ENCODE results near the gene ABCA13.

Gene ABCA13

DNA sequence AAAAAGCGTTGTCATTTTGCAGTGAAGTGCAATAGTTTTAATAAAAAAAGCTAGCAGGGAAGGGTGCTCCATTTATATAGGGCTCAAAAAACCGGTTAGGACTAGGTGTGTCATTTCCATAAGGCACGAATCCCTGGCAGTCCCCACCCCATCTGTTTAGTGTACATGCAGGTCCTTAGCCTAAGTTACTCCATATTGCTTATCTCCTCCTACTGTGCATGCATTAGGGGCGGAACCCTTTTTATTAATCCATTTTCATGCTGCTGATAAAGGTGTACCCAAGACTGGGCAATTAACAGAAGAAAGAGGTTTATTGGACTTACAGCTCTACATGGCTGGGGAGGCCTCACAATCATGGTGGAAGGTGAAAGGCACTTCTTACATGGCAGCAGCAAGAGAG, 301.4 kb downstream of the ABCA13 start:
- no peak overlapping the region for H3K4me3 ChIP-seq (ENCODE audit: low read depth in 1 of 2, low read length in 2 of 2)
- no peaks in the 10 kb centered on the region for H3K36me3 ChIP-seq (ENCODE audit: control insufficient read depth in 1 of 2, insufficient read depth in 2 of 2, low read length in 2 of 2)
- H3K27me3 ChIP-seq (ENCODE audit: control insufficient read depth in 1 of 2, insufficient read depth in 2 of 2, low read length in 2 of 2): no peaks in the 10 kb centered on the region
- H3K27ac ChIP-seq (ENCODE audit: low read depth, low read length): no peak overlapping the region
- no peaks in the 10 kb centered on the region for H3K9me3 ChIP-seq (ENCODE audit: control insufficient read depth in 1 of 2, low read length in 2 of 2)
- H3K4me1 ChIP-seq (ENCODE audit: control insufficient read depth in 1 of 2, insufficient read depth in 2 of 2, low read length in 2 of 2): no peaks in the 10 kb centered on the region
- H3K9ac ChIP-seq (ENCODE audit: low read depth in 1 of 2, low read length in 2 of 2): no peak overlapping the region

DNA sequence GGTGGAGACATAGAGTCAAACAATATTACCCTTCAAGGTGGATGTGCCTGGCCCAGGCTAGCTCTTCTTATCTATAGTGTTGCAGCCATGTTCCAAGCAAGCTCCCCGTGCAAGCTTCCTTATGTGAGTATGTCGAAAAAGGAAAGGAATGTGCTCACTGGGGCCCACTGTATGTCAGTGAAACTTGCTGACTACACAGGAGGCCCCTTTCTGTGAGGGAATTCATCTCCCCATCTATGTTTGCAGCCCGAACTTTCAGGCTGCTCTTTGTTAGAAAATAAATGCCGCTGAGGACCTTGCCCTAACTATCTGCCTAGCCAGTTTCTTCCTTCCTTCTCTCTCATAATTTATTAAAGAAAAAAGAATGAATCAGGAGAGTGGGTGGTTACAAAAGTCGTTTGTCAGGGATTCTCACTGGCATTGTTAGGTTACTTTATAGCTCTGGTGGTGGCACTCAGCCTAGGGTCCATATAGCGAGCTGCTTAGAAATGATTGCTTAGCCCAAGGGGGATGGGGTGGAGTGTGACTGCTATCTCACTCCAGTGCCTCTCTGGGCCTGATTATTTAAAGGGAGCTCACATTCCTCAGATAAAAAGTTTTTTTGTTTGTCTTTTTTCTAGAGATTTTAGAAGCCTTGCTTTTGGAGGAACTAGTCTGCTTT, 302.1 kb downstream of the ABCA13 start:
- Histone ChIP-seq H3K27ac (ENCODE audit: low read depth, low read length) (no peak overlapping the region), H3K4me3 (ENCODE audit: low read depth in 1 of 2, low read length in 2 of 2) (no peak overlapping the region), H3K27me3 (ENCODE audit: control insufficient read depth in 1 of 2, insufficient read depth in 2 of 2, low read length in 2 of 2) (no peaks in the 10 kb centered on the region)

GRCh38 chr7:48481235-48481634, 310.0 kb downstream of the ABCA13 start:
- no peaks in the 10 kb centered on the region for H3K27me3 ChIP-seq (ENCODE audit: control insufficient read depth in 1 of 2, insufficient read depth in 2 of 2, low read length in 2 of 2)
- H3K9ac ChIP-seq (ENCODE audit: low read depth in 1 of 2, low read length in 2 of 2): no peak overlapping the region
- no peaks in the 10 kb centered on the region for H3K36me3 ChIP-seq (ENCODE audit: control insufficient read depth in 1 of 2, insufficient read depth in 2 of 2, low read length in 2 of 2)
- no peak overlapping the region for H3K27ac ChIP-seq (ENCODE audit: low read depth, low read length)
- H3K4me3 ChIP-seq (ENCODE audit: low read depth in 1 of 2, low read length in 2 of 2): no peak overlapping the region
- no peaks in the 10 kb centered on the region for H3K4me1 ChIP-seq (ENCODE audit: control insufficient read depth in 1 of 2, insufficient read depth in 2 of 2, low read length in 2 of 2)
- no peaks in the 10 kb centered on the region for H3K9me3 ChIP-seq (ENCODE audit: control insufficient read depth in 1 of 2, low read length in 2 of 2)

More for the DNA sequence above, 302.1 kb downstream of the ABCA13 start:
- no peaks in the 10 kb centered on the region for H3K9me3 ChIP-seq (ENCODE audit: control insufficient read depth in 1 of 2, low read length in 2 of 2)
- no peak overlapping the region for H3K9ac ChIP-seq (ENCODE audit: low read depth in 1 of 2, low read length in 2 of 2)
- H3K4me1 ChIP-seq (ENCODE audit: control insufficient read depth in 1 of 2, insufficient read depth in 2 of 2, low read length in 2 of 2): no peaks in the 10 kb centered on the region
- H3K36me3 ChIP-seq (ENCODE audit: control insufficient read depth in 1 of 2, insufficient read depth in 2 of 2, low read length in 2 of 2): no peaks in the 10 kb centered on the region

DNA sequence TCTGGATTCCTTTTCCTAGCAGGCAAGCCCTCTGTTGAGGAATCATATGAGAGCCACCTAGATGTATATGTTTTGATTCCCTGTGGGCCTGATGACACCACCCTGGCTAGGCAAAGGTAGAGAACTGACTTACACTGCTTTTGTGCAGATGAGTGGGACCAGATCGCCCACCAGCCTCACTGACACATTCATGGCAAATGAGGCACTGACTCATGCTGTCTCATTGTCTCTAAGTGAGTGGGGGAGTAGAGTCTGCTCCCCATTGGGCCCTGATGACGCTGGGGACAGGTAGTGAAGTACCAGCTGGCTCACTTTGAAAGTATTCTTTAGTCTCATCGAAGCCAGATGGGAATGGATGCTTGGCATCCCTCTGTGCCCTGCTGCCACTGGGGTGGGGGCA, 326.3 kb downstream of the ABCA13 start:
- Histone ChIP-seq H3K9ac (ENCODE audit: low read depth in 1 of 2, low read length in 2 of 2) (no peak overlapping the region), H3K4me1 (ENCODE audit: control insufficient read depth in 1 of 2, insufficient read depth in 2 of 2, low read length in 2 of 2) (no peaks in the 10 kb centered on the region), H3K9me3 (ENCODE audit: control insufficient read depth in 1 of 2, low read length in 2 of 2) (no peaks in the 10 kb centered on the region), H3K27me3 (ENCODE audit: control insufficient read depth in 1 of 2, insufficient read depth in 2 of 2, low read length in 2 of 2) (no peaks in the 10 kb centered on the region), H3K36me3 (ENCODE audit: control insufficient read depth in 1 of 2, insufficient read depth in 2 of 2, low read length in 2 of 2) (no peaks in the 10 kb centered on the region), H3K4me3 (ENCODE audit: low read depth in 1 of 2, low read length in 2 of 2) (no peak overlapping the region), H3K27ac (ENCODE audit: low read depth, low read length) (no peak overlapping the region)

GRCh38 chr7:48502021-48502420, 330.8 kb downstream of the ABCA13 start:
- H3K4me3 ChIP-seq (ENCODE audit: low read depth in 1 of 2, low read length in 2 of 2): no peak overlapping the region
- H3K4me1 ChIP-seq (ENCODE audit: control insufficient read depth in 1 of 2, insufficient read depth in 2 of 2, low read length in 2 of 2): no peaks in the 10 kb centered on the region
- H3K9ac ChIP-seq (ENCODE audit: low read depth in 1 of 2, low read length in 2 of 2): no peak overlapping the region
- H3K9me3 ChIP-seq (ENCODE audit: control insufficient read depth in 1 of 2, low read length in 2 of 2): no peaks in the 10 kb centered on the region
- no peaks in the 10 kb centered on the region for H3K36me3 ChIP-seq (ENCODE audit: control insufficient read depth in 1 of 2, insufficient read depth in 2 of 2, low read length in 2 of 2)
- no peaks in the 10 kb centered on the region for H3K27me3 ChIP-seq (ENCODE audit: control insufficient read depth in 1 of 2, insufficient read depth in 2 of 2, low read length in 2 of 2)
- no peak overlapping the region for H3K27ac ChIP-seq (ENCODE audit: low read depth, low read length)

DNA sequence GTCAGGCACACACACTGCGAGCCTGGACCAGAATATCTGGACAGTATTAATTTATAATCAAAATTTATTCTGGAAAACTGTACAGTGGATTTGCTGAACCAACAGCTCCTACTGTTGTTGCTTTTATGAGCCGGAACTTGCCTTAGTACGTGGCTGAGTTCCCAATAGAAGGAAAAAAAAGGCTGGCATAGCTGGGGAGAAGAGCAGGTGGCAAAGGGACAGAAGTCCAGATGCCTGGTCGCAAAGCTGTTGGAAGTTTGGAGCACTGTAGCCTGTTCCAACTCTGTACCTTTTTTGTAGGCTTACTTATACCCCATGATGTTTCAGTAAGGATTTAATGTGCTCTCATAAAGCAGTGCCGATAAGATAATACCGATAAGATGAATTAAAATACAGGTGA, 333.8 kb downstream of the ABCA13 start:
- no peaks in the 10 kb centered on the region for H3K36me3 ChIP-seq (ENCODE audit: control insufficient read depth in 1 of 2, insufficient read depth in 2 of 2, low read length in 2 of 2)
- no peak overlapping the region for H3K27ac ChIP-seq (ENCODE audit: low read depth, low read length)
- no peaks in the 10 kb centered on the region for H3K4me1 ChIP-seq (ENCODE audit: control insufficient read depth in 1 of 2, insufficient read depth in 2 of 2, low read length in 2 of 2)
- no peaks in the 10 kb centered on the region for H3K27me3 ChIP-seq (ENCODE audit: control insufficient read depth in 1 of 2, insufficient read depth in 2 of 2, low read length in 2 of 2)
- no peak overlapping the region for H3K4me3 ChIP-seq (ENCODE audit: low read depth in 1 of 2, low read length in 2 of 2)
- no peak overlapping the region for H3K9ac ChIP-seq (ENCODE audit: low read depth in 1 of 2, low read length in 2 of 2)
- H3K9me3 ChIP-seq (ENCODE audit: control insufficient read depth in 1 of 2, low read length in 2 of 2): no peaks in the 10 kb centered on the region

GRCh38 chr7:48505466-48505865, 334.2 kb downstream of the ABCA13 start:
- no peak overlapping the region for H3K27ac ChIP-seq (ENCODE audit: low read depth, low read length)
- no peaks in the 10 kb centered on the region for H3K9me3 ChIP-seq (ENCODE audit: control insufficient read depth in 1 of 2, low read length in 2 of 2)
- no peak overlapping the region for H3K9ac ChIP-seq (ENCODE audit: low read depth in 1 of 2, low read length in 2 of 2)
- no peaks in the 10 kb centered on the region for H3K36me3 ChIP-seq (ENCODE audit: control insufficient read depth in 1 of 2, insufficient read depth in 2 of 2, low read length in 2 of 2)
- no peaks in the 10 kb centered on the region for H3K4me1 ChIP-seq (ENCODE audit: control insufficient read depth in 1 of 2, insufficient read depth in 2 of 2, low read length in 2 of 2)
- no peak overlapping the region for H3K4me3 ChIP-seq (ENCODE audit: low read depth in 1 of 2, low read length in 2 of 2)
- H3K27me3 ChIP-seq (ENCODE audit: control insufficient read depth in 1 of 2, insufficient read depth in 2 of 2, low read length in 2 of 2): no peaks in the 10 kb centered on the region

DNA sequence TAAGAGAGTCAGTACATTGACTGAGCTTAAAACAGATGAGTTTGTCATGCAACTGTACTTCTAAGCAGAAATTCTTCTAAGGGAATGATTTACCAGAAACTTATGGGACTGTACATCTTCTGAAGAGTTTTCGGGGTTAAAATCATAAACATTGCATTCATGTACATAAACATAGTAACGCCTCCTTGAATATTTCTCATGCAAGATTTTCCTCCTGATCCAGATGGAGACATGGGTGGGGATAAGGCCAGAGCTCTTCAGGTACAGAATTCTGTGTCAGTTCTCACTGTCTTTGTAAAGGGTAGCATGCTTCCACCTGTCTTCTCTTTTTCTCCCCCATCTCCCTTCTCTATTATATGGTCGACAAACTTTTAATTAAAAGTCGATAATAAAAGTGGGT, 335.3 kb downstream of the ABCA13 start:
- Histone ChIP-seq H3K27me3 (ENCODE audit: control insufficient read depth in 1 of 2, insufficient read depth in 2 of 2, low read length in 2 of 2) (no peaks in the 10 kb centered on the region), H3K4me1 (ENCODE audit: control insufficient read depth in 1 of 2, insufficient read depth in 2 of 2, low read length in 2 of 2) (no peaks in the 10 kb centered on the region), H3K4me3 (ENCODE audit: low read depth in 1 of 2, low read length in 2 of 2) (no peak overlapping the region), H3K36me3 (ENCODE audit: control insufficient read depth in 1 of 2, insufficient read depth in 2 of 2, low read length in 2 of 2) (no peaks in the 10 kb centered on the region), H3K9me3 (ENCODE audit: control insufficient read depth in 1 of 2, low read length in 2 of 2) (no peaks in the 10 kb centered on the region), H3K27ac (ENCODE audit: low read depth, low read length) (no peak overlapping the region), H3K9ac (ENCODE audit: low read depth in 1 of 2, low read length in 2 of 2) (no peak overlapping the region)

GRCh38 chr7:48511080-48511479, 339.8 kb downstream of the ABCA13 start:
- H3K9ac ChIP-seq (ENCODE audit: low read depth in 1 of 2, low read length in 2 of 2): no peak overlapping the region
- no peaks in the 10 kb centered on the region for H3K9me3 ChIP-seq (ENCODE audit: control insufficient read depth in 1 of 2, low read length in 2 of 2)
- no peaks in the 10 kb centered on the region for H3K4me1 ChIP-seq (ENCODE audit: control insufficient read depth in 1 of 2, insufficient read depth in 2 of 2, low read length in 2 of 2)
- no peak overlapping the region for H3K4me3 ChIP-seq (ENCODE audit: low read depth in 1 of 2, low read length in 2 of 2)
- H3K27me3 ChIP-seq (ENCODE audit: control insufficient read depth in 1 of 2, insufficient read depth in 2 of 2, low read length in 2 of 2): no peaks in the 10 kb centered on the region
- H3K27ac ChIP-seq (ENCODE audit: low read depth, low read length): no peak overlapping the region
- no peaks in the 10 kb centered on the region for H3K36me3 ChIP-seq (ENCODE audit: control insufficient read depth in 1 of 2, insufficient read depth in 2 of 2, low read length in 2 of 2)

- H3K9me3 ChIP-seq (ENCODE audit: control insufficient read depth in 1 of 2, low read length in 2 of 2): no peaks in the 10 kb centered on the region
- no peak overlapping the region for H3K4me3 ChIP-seq (ENCODE audit: low read depth in 1 of 2, low read length in 2 of 2)
- H3K4me1 ChIP-seq (ENCODE audit: control insufficient read depth in 1 of 2, insufficient read depth in 2 of 2, low read length in 2 of 2): no peaks in the 10 kb centered on the region
- H3K27ac ChIP-seq (ENCODE audit: low read depth, low read length): no peak overlapping the region
- no peak overlapping the region for H3K9ac ChIP-seq (ENCODE audit: low read depth in 1 of 2, low read length in 2 of 2)
- no peaks in the 10 kb centered on the region for H3K36me3 ChIP-seq (ENCODE audit: control insufficient read depth in 1 of 2, insufficient read depth in 2 of 2, low read length in 2 of 2)
- no peaks in the 10 kb centered on the region for H3K27me3 ChIP-seq (ENCODE audit: control insufficient read depth in 1 of 2, insufficient read depth in 2 of 2, low read length in 2 of 2)
Measured at GRCh38 chr7:48512892-48513291, 341.6 kb downstream of the ABCA13 start.

DNA sequence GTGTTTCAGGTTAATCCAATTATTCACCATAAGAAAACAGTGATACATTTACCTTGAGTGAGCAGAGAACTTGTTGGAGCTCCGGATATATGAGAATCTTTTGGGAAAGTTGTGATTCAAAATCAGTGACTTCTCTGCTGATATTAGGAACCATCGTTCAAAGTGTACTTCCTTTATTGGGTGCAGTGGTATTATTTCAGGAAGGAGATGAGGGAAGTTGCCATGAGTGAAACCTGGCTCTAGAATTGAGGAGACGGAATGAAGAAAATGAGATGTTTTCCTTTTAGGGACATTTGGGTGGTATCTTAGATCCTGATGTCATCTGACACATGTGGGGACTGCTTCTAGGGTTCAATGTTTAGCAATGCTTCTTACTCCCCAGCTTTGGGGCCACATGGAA, 343.9 kb downstream of the ABCA13 start:
- no peaks in the 10 kb centered on the region for H3K9me3 ChIP-seq (ENCODE audit: control insufficient read depth in 1 of 2, low read length in 2 of 2)
- H3K9ac ChIP-seq (ENCODE audit: low read depth in 1 of 2, low read length in 2 of 2): no peak overlapping the region
- H3K4me3 ChIP-seq (ENCODE audit: low read depth in 1 of 2, low read length in 2 of 2): no peak overlapping the region
- H3K27me3 ChIP-seq (ENCODE audit: control insufficient read depth in 1 of 2, insufficient read depth in 2 of 2, low read length in 2 of 2): no peaks in the 10 kb centered on the region
- no peak overlapping the region for H3K27ac ChIP-seq (ENCODE audit: low read depth, low read length)
- no peaks in the 10 kb centered on the region for H3K36me3 ChIP-seq (ENCODE audit: control insufficient read depth in 1 of 2, insufficient read depth in 2 of 2, low read length in 2 of 2)
- no peaks in the 10 kb centered on the region for H3K4me1 ChIP-seq (ENCODE audit: control insufficient read depth in 1 of 2, insufficient read depth in 2 of 2, low read length in 2 of 2)

Data from duodenal mucosa (tissue), 2 donors.